Chondrocyte (in vitro differentiated cells): ENCODE measurements around the gene SIM2. TPM values are rescaled to one million over a fixed set of nuclear protein-coding genes. Genes with fewer than 3 reads are reported as not detected.

Experiments
- DNase-seq: peaks from one replicate; pipeline ENCODE4 v3.0.0; 2021; ENCODE audit warnings: mixed read lengths, low spot score
- H3K27ac Mint-ChIP-seq: one replicate; pipeline ENCODE4 v1.8.0; 2021; ENCODE audit warnings: mild to moderate bottlenecking, moderate library complexity, mixed read lengths; ENCODE audit not compliant: unreplicated experiment
- H3K27me3 Mint-ChIP-seq: 2 replicates; pipeline ENCODE4 v1.8.0; 2021; ENCODE audit warnings: low read depth, mixed read lengths
- H3K36me3 Mint-ChIP-seq: 2 replicates; pipeline ENCODE4 v1.8.0; 2021; ENCODE audit warnings: low read depth, mixed read lengths
- H3K4me1 Mint-ChIP-seq: 2 replicates; pipeline ENCODE4 v1.8.0; 2021; ENCODE audit warnings: low read depth, mild to moderate bottlenecking, mixed read lengths
- H3K4me3 Mint-ChIP-seq: one replicate; pipeline ENCODE4 v1.8.0; 2021; ENCODE audit warnings: mild to moderate bottlenecking, moderate library complexity, mixed read lengths; ENCODE audit not compliant: unreplicated experiment
- H3K9me3 Mint-ChIP-seq: 2 replicates; pipeline ENCODE4 v1.8.0; 2021; ENCODE audit warnings: low read depth, mixed read lengths
- CTCF ChIP-seq: fragments of 200-600 bp; sonication (generic); IDR thresholded peaks from 2 replicates; pipeline ENCODE4 v1.5.0; 2021; ENCODE audit warnings: antibody characterized with exemption, mild to moderate bottlenecking, moderate library complexity
- total RNA-seq: library from RNA; stranded (reverse); gene quantifications from 3 replicates; pipeline ENCODE4 v1.2.1, GENCODE V29; 2021

Gene SIM2
- total RNA-seq, 1 donor from 2014 or later, result 0.60 TPM

GRCh38 chr21:36693489-36694030 is 5.4 kb upstream of the SIM2 start:
- Mint-ChIP-seq H3K9me3 (no peaks in the 10 kb centered on the region), H3K36me3 (peaks cover 3% of the 10 kb centered on the region), H3K4me3 (no peak overlapping the region), H3K27ac (no peak overlapping the region), H3K4me1 (peaks cover 11% of the 10 kb centered on the region), H3K27me3 (peaks cover 71% of the 10 kb centered on the region)
- no peak for TF ChIP-seq CTCF
- DNase-seq, result no peak

GRCh38 chr21:36694031-36694515 is 4.8 kb upstream of the SIM2 start:
- Mint-ChIP-seq H3K36me3 (peaks cover 3% of the 10 kb centered on the region), H3K27ac (no peak overlapping the region), H3K4me1 (peaks cover 11% of the 10 kb centered on the region), H3K27me3 (peaks cover 69% of the 10 kb centered on the region), H3K4me3 (no peak overlapping the region), H3K9me3 (no peaks in the 10 kb centered on the region)
- no peak for DNase-seq
- no peak for TF ChIP-seq CTCF

GRCh38 chr21:36694593-36695282 is 4.2 kb upstream of the SIM2 start:
- Mint-ChIP-seq H3K27me3 (peaks cover 63% of the 10 kb centered on the region), H3K36me3 (peaks cover 3% of the 10 kb centered on the region), H3K9me3 (no peaks in the 10 kb centered on the region), H3K27ac (no peak overlapping the region), H3K4me3 (no peak overlapping the region), H3K4me1 (peaks cover 11% of the 10 kb centered on the region)
- DNase-seq, result no peak
- no peak for TF ChIP-seq CTCF

DNA sequence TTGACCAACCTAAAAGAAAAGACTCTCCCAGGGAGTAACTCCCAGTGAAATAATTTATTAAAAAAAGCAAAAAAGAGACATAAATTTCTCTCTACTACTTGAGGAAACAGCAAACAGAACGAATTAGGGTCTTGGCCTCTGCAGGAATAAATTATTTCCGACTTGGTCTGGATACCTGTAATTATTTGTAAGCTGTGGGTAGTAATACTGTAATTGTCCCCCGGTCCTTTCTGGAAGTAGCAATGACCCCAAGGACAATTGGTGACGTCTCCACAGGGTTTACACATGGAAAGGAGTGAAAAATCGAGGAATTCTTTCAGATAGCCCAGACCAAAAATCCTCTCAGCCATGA is 3.7 kb upstream of the SIM2 start:
- H3K27me3 Mint-ChIP-seq, result peaks cover 63% of the 10 kb centered on the region
- no peak overlapping the region for H3K27ac Mint-ChIP-seq
- H3K9me3 Mint-ChIP-seq, result no peaks in the 10 kb centered on the region
- H3K36me3 Mint-ChIP-seq, result peaks cover 3% of the 10 kb centered on the region
- TF ChIP-seq CTCF, result no peak
- DNase-seq, result no peak
- no peak overlapping the region for H3K4me3 Mint-ChIP-seq
- H3K4me1 Mint-ChIP-seq, result peaks cover 15% of the 10 kb centered on the region

DNA sequence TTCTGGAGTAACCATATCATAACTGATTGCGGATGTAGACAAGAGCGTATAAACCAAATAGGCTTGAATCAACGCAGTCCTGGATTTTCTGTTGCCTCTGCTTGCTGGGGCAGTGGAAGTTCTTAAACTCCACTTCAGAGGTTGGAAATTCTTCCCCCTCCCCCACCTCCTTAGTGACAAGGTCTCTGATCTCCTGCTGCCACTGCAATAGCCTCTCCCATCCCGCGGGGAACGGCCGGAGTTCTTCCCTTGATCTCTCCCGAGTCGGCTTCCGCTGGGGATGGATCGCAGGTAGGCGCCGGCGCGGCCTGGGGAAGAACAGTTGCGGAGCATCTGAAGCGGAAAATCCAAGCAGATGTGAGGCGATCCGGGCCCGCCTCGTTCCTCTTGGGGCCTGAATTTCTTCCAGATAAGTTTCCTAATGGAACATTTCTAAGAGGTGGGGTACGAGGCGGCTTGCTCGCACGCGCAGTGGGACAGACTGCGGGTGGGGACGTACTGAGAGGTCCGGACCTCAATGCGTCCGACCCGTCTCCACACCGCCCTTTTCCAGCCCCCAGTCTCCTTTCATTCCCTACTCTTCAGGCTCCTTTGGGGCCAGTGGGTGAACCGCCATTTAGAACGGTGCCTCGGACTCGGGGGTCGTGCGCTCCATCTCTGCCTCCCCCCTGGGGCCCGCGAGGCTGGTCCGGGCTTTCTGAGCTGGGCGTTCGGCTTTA is 3.1 kb upstream of the SIM2 start:
- Mint-ChIP-seq H3K4me3 (no peak overlapping the region), H3K27me3 (peaks cover 62% of the 10 kb centered on the region), H3K27ac (no peak overlapping the region), H3K9me3 (no peaks in the 10 kb centered on the region), H3K4me1 (peaks cover 16% of the 10 kb centered on the region), H3K36me3 (peaks cover 3% of the 10 kb centered on the region)
- DNase-seq, result no peak
- no peak for TF ChIP-seq CTCF
